Measurements from ENCODE around the gene CAPN14.

- no peak for TF ChIP-seq EZH2 (IDR thresholded peaks at IDR 0.05; ENCODE audit: borderline replicate concordance, low read length)
- TF ChIP-seq CTCF (conservative IDR thresholded peaks at IDR 0.05 in 1 of 2, IDR thresholded peaks at IDR 0.05 in 1 of 2; ENCODE audit: extremely low read depth in 1 of 2, insufficient read depth in 1 of 2, low read depth in 1 of 2, low read length in 2 of 2), result no peak
Observed at GRCh38 chr2:31196622-31197021, 20.7 kb downstream of the CAPN14 start.

Measured in mammary epithelial cell (primary cell).